Endothelial cell (in vitro differentiated cells): ENCODE data around the gene PPP6R1. TPM values are rescaled to one million over a fixed set of nuclear protein-coding genes. Genes with fewer than 3 reads are reported as not detected.

Experiments
- DNase-seq: peaks from one replicate; pipeline ENCODE4 v3.0.0; 2021; ENCODE audit warnings: low spot score
- H3K27ac Mint-ChIP-seq: one replicate; pipeline ENCODE4 v1.8.0; 2021; ENCODE audit warnings: mixed read lengths, inconsistent platforms; ENCODE audit not compliant: unreplicated experiment
- H3K27me3 Mint-ChIP-seq: one replicate; pipeline ENCODE4 v1.8.0; 2021; ENCODE audit warnings: mild to moderate bottlenecking, moderate library complexity, mixed read lengths, inconsistent platforms; ENCODE audit not compliant: unreplicated experiment
- H3K36me3 Mint-ChIP-seq: one replicate; pipeline ENCODE4 v1.8.0; 2021; ENCODE audit warnings: mild to moderate bottlenecking, low read depth, mixed read lengths, inconsistent platforms; ENCODE audit not compliant: unreplicated experiment
- H3K4me1 Mint-ChIP-seq: one replicate; pipeline ENCODE4 v1.8.0; 2021; ENCODE audit warnings: mild to moderate bottlenecking, mixed read lengths, inconsistent platforms; ENCODE audit not compliant: unreplicated experiment
- H3K4me3 Mint-ChIP-seq: one replicate; pipeline ENCODE4 v1.8.0; 2021; ENCODE audit warnings: mild to moderate bottlenecking, mixed read lengths, inconsistent platforms; ENCODE audit not compliant: unreplicated experiment
- H3K9me3 Mint-ChIP-seq: one replicate; pipeline ENCODE4 v1.8.0; 2021; ENCODE audit warnings: mixed read lengths, inconsistent platforms; ENCODE audit not compliant: unreplicated experiment
- total RNA-seq: library from RNA; stranded (reverse); fragmentation: NEBNext Ultra II Directional; extraction: Animal tissue kit (Norgen Biotek cat#: 25700); gene quantifications from one replicate; pipeline ENCODE4 v1.2.1, GENCODE V29; 2021; ENCODE audit not compliant: unreplicated experiment
- TF ChIP-seq, protein P1 (sequence below): fragments of 200-600 bp; sonication (generic); IDR thresholded peaks from one replicate; pipeline ENCODE4 v1.5.0; 2021; ENCODE audit warnings: antibody characterized with exemption; ENCODE audit not compliant: unreplicated experiment

PPP6R1 gene
- total RNA-seq, 1 donor from 2014 or later = 65.6 TPM

DNA sequence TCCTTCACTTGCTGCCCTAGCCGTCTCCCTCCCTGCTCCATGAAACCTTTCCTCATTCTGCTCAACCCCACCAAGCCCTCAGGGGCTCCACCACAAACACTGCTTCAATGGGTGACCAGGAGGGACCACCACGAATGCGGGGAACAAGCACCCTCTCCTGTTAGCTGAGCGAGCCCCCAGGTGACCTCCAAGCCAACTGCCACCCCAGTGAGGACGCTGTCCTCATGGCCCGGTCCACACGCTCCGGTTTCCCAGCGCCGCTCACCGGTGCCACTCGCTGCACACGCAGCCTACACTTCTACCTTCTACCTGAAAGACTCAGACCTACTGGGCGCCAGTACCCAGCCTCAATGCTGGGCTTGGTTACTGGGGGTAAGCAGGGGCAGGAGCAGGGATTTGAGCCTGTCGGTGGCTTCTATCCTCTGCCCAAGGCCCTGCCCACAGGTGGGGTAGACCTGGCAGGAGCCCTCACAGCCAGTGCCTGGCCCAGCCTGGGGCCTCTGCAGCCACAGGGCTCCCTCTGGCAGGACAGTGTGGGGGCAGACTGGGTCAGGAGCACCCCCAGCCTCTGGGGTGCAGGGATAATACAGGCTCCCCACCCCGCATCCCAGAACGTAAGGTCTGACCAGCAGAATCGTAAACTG lies 29.6 kb downstream of the PPP6R1 start:
- Mint-ChIP-seq H3K4me1 (peaks cover 3% of the 10 kb centered on the region), H3K27ac (no peak overlapping the region), H3K9me3 (no peaks in the 10 kb centered on the region), H3K36me3 (peaks cover 30% of the 10 kb centered on the region), H3K4me3 (no peak overlapping the region), H3K27me3 (peaks cover 11% of the 10 kb centered on the region)
- TF ChIP-seq, protein P1, sequence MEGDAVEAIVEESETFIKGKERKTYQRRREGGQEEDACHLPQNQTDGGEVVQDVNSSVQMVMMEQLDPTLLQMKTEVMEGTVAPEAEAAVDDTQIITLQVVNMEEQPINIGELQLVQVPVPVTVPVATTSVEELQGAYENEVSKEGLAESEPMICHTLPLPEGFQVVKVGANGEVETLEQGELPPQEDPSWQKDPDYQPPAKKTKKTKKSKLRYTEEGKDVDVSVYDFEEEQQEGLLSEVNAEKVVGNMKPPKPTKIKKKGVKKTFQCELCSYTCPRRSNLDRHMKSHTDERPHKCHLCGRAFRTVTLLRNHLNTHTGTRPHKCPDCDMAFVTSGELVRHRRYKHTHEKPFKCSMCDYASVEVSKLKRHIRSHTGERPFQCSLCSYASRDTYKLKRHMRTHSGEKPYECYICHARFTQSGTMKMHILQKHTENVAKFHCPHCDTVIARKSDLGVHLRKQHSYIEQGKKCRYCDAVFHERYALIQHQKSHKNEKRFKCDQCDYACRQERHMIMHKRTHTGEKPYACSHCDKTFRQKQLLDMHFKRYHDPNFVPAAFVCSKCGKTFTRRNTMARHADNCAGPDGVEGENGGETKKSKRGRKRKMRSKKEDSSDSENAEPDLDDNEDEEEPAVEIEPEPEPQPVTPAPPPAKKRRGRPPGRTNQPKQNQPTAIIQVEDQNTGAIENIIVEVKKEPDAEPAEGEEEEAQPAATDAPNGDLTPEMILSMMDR = no peak
- no peak for DNase-seq

DNA sequence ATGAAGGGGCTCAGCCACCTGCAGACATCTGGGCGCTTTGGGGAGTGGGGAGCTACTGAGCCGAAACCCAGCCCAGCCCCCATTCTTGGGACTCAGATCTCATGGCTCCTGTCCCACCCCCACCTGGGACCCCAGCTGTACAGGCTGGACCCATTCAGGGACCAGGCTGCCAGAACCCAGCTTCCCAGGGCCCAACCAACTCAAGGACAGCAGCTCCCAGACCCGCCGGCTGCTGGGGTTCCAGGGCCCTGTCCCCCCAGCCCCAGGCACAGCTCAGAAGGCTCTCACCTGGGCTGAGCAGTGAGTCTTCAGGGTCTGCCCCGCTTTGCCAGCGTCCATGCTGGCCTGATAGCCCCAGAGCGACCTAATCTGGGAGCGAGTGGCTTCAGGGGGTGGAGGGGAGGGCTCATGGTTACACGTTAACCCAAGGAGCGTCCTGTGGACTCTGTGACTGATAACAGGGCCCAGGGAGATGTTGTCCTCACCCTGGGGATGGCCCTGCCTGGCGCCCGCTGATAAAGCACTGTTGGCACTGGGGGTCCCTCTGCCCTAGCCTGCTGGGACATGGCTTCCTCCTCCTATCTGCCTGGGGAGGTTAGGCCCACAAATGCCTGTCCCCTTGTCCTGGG lies 30.3 kb downstream of the PPP6R1 start, which contains the start of gene TMEM86B:
TMEM86B (minus strand) TSS at position 361 of the 629 bp plus-strand sequence; CDS start at position 339, 22 bp downstream.
- Mint-ChIP-seq H3K36me3 (peaks cover 27% of the 10 kb centered on the region), H3K4me1 (peaks cover 3% of the 10 kb centered on the region), H3K27ac (no peak within 1 kb of the TSS), H3K4me3 (no peak within 1 kb of the TSS), H3K27me3 (peaks cover 12% of the 10 kb centered on the region), H3K9me3 (no peaks in the 10 kb centered on the region)
- DNase-seq = no peak
- TF ChIP-seq, protein P1 = no peak

DNA sequence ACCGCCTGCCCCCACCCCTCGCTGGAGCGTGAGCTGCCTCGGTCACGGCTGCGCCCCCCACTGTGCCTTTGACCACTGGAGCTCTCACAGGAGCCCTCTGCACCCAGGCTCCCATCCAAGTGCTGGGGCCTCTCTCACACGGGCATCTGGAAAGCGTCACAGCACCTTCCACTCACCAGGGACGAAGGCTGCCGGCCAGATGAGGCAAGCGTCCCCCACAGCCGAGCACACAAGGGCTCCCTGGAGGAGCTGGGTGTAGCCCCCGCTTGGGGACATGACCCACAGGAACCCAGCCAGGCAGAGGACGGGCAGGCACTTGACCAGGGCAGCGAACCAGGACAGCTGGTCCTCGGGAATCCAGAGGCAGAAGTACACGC lies 30.8 kb downstream of the PPP6R1 start:
- no peaks in the 10 kb centered on the region for H3K9me3 Mint-ChIP-seq
- no peak overlapping the region for H3K27ac Mint-ChIP-seq
- peaks cover 13% of the 10 kb centered on the region for H3K27me3 Mint-ChIP-seq
- peaks cover 3% of the 10 kb centered on the region for H3K4me1 Mint-ChIP-seq
- H3K36me3 Mint-ChIP-seq = peaks cover 26% of the 10 kb centered on the region
- DNase-seq = no peak
- no peak overlapping the region for H3K4me3 Mint-ChIP-seq
- TF ChIP-seq, protein P1 = no peak

DNA sequence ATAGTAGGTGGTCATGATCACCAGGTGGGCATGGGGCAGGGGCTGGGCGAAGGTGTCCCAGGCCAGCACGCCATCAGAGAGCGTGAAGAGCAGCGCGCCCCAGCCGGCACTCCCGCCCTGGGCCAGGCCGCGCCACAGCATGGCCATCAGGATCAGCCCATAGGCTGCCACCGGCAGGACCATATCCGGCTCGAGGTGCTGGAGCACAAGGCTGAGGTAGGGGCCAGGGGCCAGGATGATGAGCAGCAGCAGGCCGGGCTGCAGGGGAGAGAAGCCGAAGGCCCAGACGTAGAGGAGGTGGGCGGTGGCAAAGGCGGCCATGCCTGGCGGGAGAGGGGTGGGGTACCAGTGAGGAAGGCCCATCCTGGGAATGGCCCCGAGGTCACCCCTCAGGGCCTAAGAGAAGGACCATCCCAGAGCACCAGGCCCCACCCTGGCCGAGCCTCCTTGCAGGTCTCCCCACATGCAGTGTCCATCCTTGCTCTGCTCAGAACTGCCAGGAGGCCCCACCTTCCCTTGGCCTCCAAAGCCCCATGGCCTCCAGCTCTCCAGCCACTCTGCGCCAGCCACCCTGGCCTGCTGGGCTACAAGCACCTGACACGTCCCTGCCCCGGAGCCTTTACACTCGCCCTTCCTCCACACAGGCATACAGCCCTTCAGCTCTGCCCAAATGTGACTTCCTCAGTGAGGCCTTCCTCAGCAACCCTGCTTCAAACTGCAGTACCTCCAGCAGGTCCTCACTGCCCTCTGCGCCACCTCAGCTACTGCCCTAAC lies 31.4 kb downstream of the PPP6R1 start:
- H3K9me3 Mint-ChIP-seq = no peaks in the 10 kb centered on the region
- peaks cover 3% of the 10 kb centered on the region for H3K4me1 Mint-ChIP-seq
- TF ChIP-seq, protein P1 = no peak
- no peak overlapping the region for H3K4me3 Mint-ChIP-seq
- peaks cover 21% of the 10 kb centered on the region for H3K36me3 Mint-ChIP-seq
- H3K27ac Mint-ChIP-seq = no peak overlapping the region
- no peak for DNase-seq
- H3K27me3 Mint-ChIP-seq = peaks cover 12% of the 10 kb centered on the region
